GM04504 (cell line): Measurements from ENCODE around the gene COLEC11.
"Not testable (repeated sequence)": the region's sequence is repeated elsewhere in the genome, so short reads cannot be mapped to it uniquely, and the experiment has no call there.

Source experiments
- DNase-seq: peaks from one replicate; pipeline ENCODE4 v3.0.0-alpha.2; 2012; ENCODE audit warnings: low read depth

COLEC11 gene

GRCh38 chr2:3594493-3595281, at the start of gene COLEC11:
Gene COLEC11, plus strand, starts transcription at chr2:3595112. Its CDS starts 9,229 bp downstream, at chr2:3604341.
- DNase-seq, result no peak

GRCh38 chr2:3545788-3546478, 49.0 kb upstream of the COLEC11 start:
- no peak for DNase-seq

GRCh38 chr2:3547915-3548314, 47.0 kb upstream of the COLEC11 start:
- DNase-seq, result no peak

- DNase-seq, result no peak
Measured at GRCh38 chr2:3553946-3554345, 41.0 kb upstream of the COLEC11 start.

GRCh38 chr2:3557639-3558204, 37.2 kb upstream of the COLEC11 start:
- DNase-seq, result no peak

- DNase-seq, result peak; percentile 96
Measured at GRCh38 chr2:3558205-3559014, 36.5 kb upstream of the COLEC11 start, which contains the start of gene RNASEH1. Gene RNASEH1, minus strand, starts transcription at chr2:3558333. Its CDS starts 73 bp downstream, at chr2:3558260.

- no peak for DNase-seq
Measured at GRCh38 chr2:3563521-3563976, 31.4 kb upstream of the COLEC11 start.

- no peak for DNase-seq
Measured at GRCh38 chr2:3565117-3565516, 29.8 kb upstream of the COLEC11 start.

- no peak for DNase-seq
Measured at GRCh38 chr2:3566806-3567205, 28.1 kb upstream of the COLEC11 start.

GRCh38 chr2:3569656-3570055, 25.3 kb upstream of the COLEC11 start:
- DNase-seq, result not testable (repeated sequence)

GRCh38 chr2:3571284-3571683, 23.6 kb upstream of the COLEC11 start:
- DNase-seq, result no peak

- DNase-seq, result no peak
Measured at GRCh38 chr2:3572620-3573019, 22.3 kb upstream of the COLEC11 start.

GRCh38 chr2:3574155-3574554, 20.8 kb upstream of the COLEC11 start:
- DNase-seq, result no peak

- DNase-seq, result no peak
Measured at GRCh38 chr2:3575534-3576262, 19.2 kb upstream of the COLEC11 start.

GRCh38 chr2:3576263-3576630, 18.7 kb upstream of the COLEC11 start:
- not testable (repeated sequence) for DNase-seq

GRCh38 chr2:3578987-3579386, 15.9 kb upstream of the COLEC11 start:
- DNase-seq, result no peak

- no peak for DNase-seq
Measured at GRCh38 chr2:3580449-3580848, 14.5 kb upstream of the COLEC11 start.

- no peak for DNase-seq
Measured at GRCh38 chr2:3581367-3582262, 13.3 kb upstream of the COLEC11 start.

GRCh38 chr2:3584076-3584475, 10.8 kb upstream of the COLEC11 start:
- DNase-seq, result no peak

GRCh38 chr2:3584608-3585260, 10.2 kb upstream of the COLEC11 start:
- no peak for DNase-seq
